Measurements from ENCODE around the gene SLC39A9.

DNA sequence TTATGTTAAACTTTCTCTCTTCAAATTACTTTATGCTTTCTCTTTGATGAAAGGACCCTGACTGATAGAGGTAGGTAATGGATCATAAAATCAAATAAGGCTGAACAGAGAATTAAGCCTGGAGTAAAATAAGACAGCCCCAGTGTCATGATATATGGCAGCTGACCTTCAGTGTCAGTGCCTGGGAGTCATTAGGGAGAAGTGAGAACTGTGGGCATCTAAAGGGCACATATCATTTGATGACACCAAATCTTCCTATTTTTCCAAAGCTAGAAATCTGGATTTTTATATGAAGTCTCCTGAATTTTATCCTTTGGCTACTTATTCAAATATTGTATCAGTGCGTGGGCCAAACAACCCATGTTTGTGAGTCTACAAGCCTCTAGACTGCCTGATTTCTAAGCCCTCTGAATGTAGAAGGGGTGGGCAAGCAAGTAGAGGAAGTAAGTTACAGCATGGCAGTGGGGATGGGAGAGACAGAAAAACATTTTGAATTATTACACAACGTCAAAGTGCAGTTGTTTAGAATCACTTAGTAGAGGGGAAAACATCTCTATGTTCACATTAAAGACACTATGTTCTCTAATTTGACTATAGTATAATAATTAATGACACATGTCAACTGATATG is 10.0 kb downstream of the SLC39A9 start:
- TF ChIP-seq CTCF (IDR thresholded peaks at IDR 0.05) (no peak), EHMT2 (IDR thresholded peaks at IDR 0.05; ENCODE audit: low read depth) (no peak), REST (IDR thresholded peaks at IDR 0.05) (no peak), POLR2A (IDR thresholded peaks at IDR 0.05; ENCODE audit: low read length) (no peak), JUN (IDR thresholded peaks at IDR 0.05) (no peak), MAX (IDR thresholded peaks at IDR 0.05) (no peak), ESRRA (IDR thresholded peaks at IDR 0.05; ENCODE audit: borderline replicate concordance, low read length) (no peak), KDM1A (IDR thresholded peaks at IDR 0.05; ENCODE audit: low read depth) (no peak), NR3C1 (IDR thresholded peaks at IDR 0.05) (no peak), EP300 (IDR thresholded peaks at IDR 0.05) (no peak)
